Stimulated activated CD4-positive, alpha-beta T cell treated with anti-CD3 and anti-CD28 coated beads, Interleukin-4, amount 100 ng/mL, for 24 hours (primary cell): ENCODE data around the gene NFKBIB.
A peak's percentile ranks its signal among the peaks of the same experiment; 100 is the strongest.

ENCODE experiments used
- DNase-seq: peaks from one replicate; pipeline ENCODE4 v3.0.0-alpha.2; 2020

The NFKBIB gene

GRCh38 chr19:38907670-38908069, 7.9 kb downstream of the NFKBIB start:
- no peak for DNase-seq

- DNase-seq: no peak
Measured at GRCh38 chr19:38908911-38909310, 9.1 kb downstream of the NFKBIB start.

- DNase-seq: no peak
Measured at GRCh38 chr19:38910488-38910887, 10.7 kb downstream of the NFKBIB start.

- DNase-seq: no peak
Measured at GRCh38 chr19:38911388-38912001, 11.7 kb downstream of the NFKBIB start.

GRCh38 chr19:38912600-38913514, 13.1 kb downstream of the NFKBIB start:
- no peak for DNase-seq

- no peak for DNase-seq
Measured at GRCh38 chr19:38913958-38914357, 14.2 kb downstream of the NFKBIB start.

GRCh38 chr19:38915329-38916321, 15.9 kb downstream of the NFKBIB start:
- DNase-seq: no peak

- DNase-seq: no peak
Measured at GRCh38 chr19:38917516-38917915, 17.7 kb downstream of the NFKBIB start.

GRCh38 chr19:38917921-38918491, 18.2 kb downstream of the NFKBIB start:
- DNase-seq: no peak

GRCh38 chr19:38918526-38918925, 18.8 kb downstream of the NFKBIB start:
- DNase-seq: no peak

- no peak for DNase-seq
Measured at GRCh38 chr19:38919837-38920601, 20.2 kb downstream of the NFKBIB start.

- DNase-seq: no peak
Measured at GRCh38 chr19:38920602-38921419, 21.0 kb downstream of the NFKBIB start.

GRCh38 chr19:38921420-38922274, 21.9 kb downstream of the NFKBIB start:
- DNase-seq: no peak

- no peak for DNase-seq
Measured at GRCh38 chr19:38922482-38922881, 22.7 kb downstream of the NFKBIB start.

GRCh38 chr19:38924388-38924787, 24.6 kb downstream of the NFKBIB start:
- DNase-seq: no peak

- no peak for DNase-seq
Measured at GRCh38 chr19:38928391-38929001, 28.7 kb downstream of the NFKBIB start.

GRCh38 chr19:38929929-38930775, 30.4 kb downstream of the NFKBIB start, which contains the start of gene SARS2:
Gene SARS2 (minus strand): TSS chr19:38930763. CDS start chr19:38930736, 27 bp downstream.
- DNase-seq: peak; percentile 90

- peak; percentile 99 for DNase-seq
Measured at GRCh38 chr19:38930776-38931520, 31.2 kb downstream of the NFKBIB start, which contains the start of gene MRPS12. Gene MRPS12 (plus strand): TSS chr19:38930944. CDS start chr19:38931295, 351 bp downstream.
